HG03432 (cell line): Measurements from ENCODE around the gene CPNE5.
"Not testable (repeated sequence)": the region's sequence is repeated elsewhere in the genome, so short reads cannot be mapped to it uniquely, and the experiment has no call there.

ENCODE experiments used
- ATAC-seq: cut with Tn5 transposase; IDR thresholded peaks from one replicate; pipeline ENCODE4 v1.9.1; 2021; ENCODE audit warnings: mild to moderate bottlenecking, moderate library complexity; ENCODE audit not compliant: unreplicated experiment

CPNE5 gene

GRCh38 chr6:36817176-36817817, 21.9 kb downstream of the CPNE5 start:
- no peak for ATAC-seq

GRCh38 chr6:36815962-36816735, 23.1 kb downstream of the CPNE5 start:
- no peak for ATAC-seq

- ATAC-seq: no peak
Observed at GRCh38 chr6:36814249-36814648, 25.0 kb downstream of the CPNE5 start.

- no peak for ATAC-seq
Observed at GRCh38 chr6:36813526-36813925, 25.7 kb downstream of the CPNE5 start.

GRCh38 chr6:36813047-36813446, 26.2 kb downstream of the CPNE5 start:
- ATAC-seq: not testable (repeated sequence)

GRCh38 chr6:36809941-36810803, 29.1 kb downstream of the CPNE5 start:
- no peak for ATAC-seq

- no peak for ATAC-seq
Observed at GRCh38 chr6:36809156-36809555, 30.1 kb downstream of the CPNE5 start.

GRCh38 chr6:36808634-36809033, 30.6 kb downstream of the CPNE5 start:
- no peak for ATAC-seq

GRCh38 chr6:36807750-36808149, 31.5 kb downstream of the CPNE5 start:
- no peak for ATAC-seq

GRCh38 chr6:36807143-36807542, 32.1 kb downstream of the CPNE5 start:
- no peak for ATAC-seq

GRCh38 chr6:36805917-36806316, 33.3 kb downstream of the CPNE5 start:
- ATAC-seq: no peak

GRCh38 chr6:36805096-36805797, 34.0 kb downstream of the CPNE5 start:
- no peak for ATAC-seq

GRCh38 chr6:36804563-36804962, 34.7 kb downstream of the CPNE5 start:
- ATAC-seq: no peak

GRCh38 chr6:36803908-36804307, 35.3 kb downstream of the CPNE5 start:
- ATAC-seq: no peak

- ATAC-seq: no peak
Observed at GRCh38 chr6:36803482-36803881, 35.8 kb downstream of the CPNE5 start.

- ATAC-seq: no peak
Observed at GRCh38 chr6:36800223-36801076, 38.8 kb downstream of the CPNE5 start.

GRCh38 chr6:36798852-36799251, 40.4 kb downstream of the CPNE5 start:
- ATAC-seq: no peak

GRCh38 chr6:36797653-36798052, 41.6 kb downstream of the CPNE5 start:
- ATAC-seq: no peak

GRCh38 chr6:36797055-36797454, 42.2 kb downstream of the CPNE5 start:
- ATAC-seq: no peak

GRCh38 chr6:36794713-36795065, 44.6 kb downstream of the CPNE5 start:
- ATAC-seq: no peak
